ENCODE results near the gene DCHS1. TPM values are rescaled to one million over a fixed set of nuclear protein-coding genes. Genes with fewer than 3 reads are reported as not detected.

DCHS1 gene
- total and polyA plus RNA-seq, 2 of the 13 experiments (the other 11 are each of a cell fraction or from before 2014, with no cell fraction given) = under 0.01 to 0.03 TPM

DNA sequence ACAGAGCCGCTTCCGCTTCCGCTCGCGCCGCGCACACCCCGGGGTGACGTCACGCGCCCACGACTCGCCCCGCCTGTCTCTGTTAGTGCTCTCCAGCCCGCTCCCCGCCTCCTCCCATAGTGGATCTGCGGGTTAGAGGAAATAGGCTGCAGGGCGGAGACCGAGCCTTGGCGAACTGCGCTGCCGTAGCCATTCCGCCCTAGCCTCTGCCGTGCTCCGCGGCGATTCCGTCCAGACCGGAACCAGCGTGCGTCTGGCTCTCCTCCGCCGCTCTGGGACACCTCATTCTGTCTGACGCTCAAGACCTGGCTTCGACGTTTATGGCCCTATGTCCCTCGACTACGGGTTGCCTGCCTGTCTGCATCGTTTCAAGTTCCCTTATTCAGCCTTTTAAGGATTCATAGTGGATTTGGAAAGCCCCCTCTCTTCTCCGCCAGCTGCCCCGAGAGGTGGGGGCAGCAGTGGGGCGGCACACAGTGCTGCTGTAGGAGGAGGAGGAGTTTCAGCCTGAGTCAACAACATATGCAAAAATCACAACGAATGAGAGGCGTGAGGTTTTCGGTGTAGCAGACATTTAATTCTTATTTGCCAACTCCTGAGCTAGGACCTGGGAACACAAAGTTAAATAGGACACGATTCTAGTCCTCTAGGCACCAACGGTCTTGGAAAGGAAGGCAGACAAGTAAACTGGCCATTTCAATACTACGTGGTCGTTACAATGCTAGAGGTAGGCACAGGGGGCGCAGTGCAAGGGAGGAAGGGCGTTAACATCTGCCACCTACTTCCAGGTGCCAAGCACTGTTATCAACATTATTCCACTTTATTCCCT lies 43.2 kb downstream of the DCHS1 start, which contains the start of gene TAF10 (continued):
- TF ChIP-seq, protein P1, sequence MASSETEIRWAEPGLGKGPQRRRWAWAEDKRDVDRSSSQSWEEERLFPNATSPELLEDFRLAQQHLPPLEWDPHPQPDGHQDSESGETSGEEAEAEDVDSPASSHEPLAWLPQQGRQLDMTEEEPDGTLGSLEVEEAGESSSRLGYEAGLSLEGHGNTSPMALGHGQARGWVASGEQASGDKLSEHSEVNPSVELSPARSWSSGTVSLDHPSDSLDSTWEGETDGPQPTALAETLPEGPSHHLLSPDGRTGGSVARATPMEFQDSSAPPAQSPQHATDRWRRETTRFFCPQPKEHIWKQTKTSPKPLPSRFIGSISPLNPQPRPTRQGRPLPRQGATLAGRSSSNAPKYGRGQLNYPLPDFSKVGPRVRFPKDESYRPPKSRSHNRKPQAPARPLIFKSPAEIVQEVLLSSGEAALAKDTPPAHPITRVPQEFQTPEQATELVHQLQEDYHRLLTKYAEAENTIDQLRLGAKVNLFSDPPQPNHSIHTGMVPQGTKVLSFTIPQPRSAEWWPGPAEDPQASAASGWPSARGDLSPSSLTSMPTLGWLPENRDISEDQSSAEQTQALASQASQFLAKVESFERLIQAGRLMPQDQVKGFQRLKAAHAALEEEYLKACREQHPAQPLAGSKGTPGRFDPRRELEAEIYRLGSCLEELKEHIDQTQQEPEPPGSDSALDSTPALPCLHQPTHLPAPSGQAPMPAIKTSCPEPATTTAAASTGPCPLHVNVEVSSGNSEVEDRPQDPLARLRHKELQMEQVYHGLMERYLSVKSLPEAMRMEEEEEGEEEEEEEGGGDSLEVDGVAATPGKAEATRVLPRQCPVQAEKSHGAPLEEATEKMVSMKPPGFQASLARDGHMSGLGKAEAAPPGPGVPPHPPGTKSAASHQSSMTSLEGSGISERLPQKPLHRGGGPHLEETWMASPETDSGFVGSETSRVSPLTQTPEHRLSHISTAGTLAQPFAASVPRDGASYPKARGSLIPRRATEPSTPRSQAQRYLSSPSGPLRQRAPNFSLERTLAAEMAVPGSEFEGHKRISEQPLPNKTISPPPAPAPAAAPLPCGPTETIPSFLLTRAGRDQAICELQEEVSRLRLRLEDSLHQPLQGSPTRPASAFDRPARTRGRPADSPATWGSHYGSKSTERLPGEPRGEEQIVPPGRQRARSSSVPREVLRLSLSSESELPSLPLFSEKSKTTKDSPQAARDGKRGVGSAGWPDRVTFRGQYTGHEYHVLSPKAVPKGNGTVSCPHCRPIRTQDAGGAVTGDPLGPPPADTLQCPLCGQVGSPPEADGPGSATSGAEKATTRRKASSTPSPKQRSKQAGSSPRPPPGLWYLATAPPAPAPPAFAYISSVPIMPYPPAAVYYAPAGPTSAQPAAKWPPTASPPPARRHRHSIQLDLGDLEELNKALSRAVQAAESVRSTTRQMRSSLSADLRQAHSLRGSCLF (CRISPR knock-in tag; IDR thresholded peaks at IDR 0.05; ENCODE audit: borderline replicate concordance) = no peak
- no peak for TF ChIP-seq ZNF777 (CRISPR knock-in tag; IDR thresholded peaks at IDR 0.05)
- TF ChIP-seq GTF2F1 (IDR thresholded peaks at IDR 0.05; ENCODE audit: low read length) = no peak
- no peak for TF ChIP-seq EHMT2 (IDR thresholded peaks at IDR 0.05; ENCODE audit: borderline replicate concordance, low read depth, low read length)
- peak; percentile 34; the same call in 1 of the 2 replicates for TF ChIP-seq KAT7 (CRISPR knock-in tag; IDR thresholded peaks at IDR 0.05; ENCODE audit: borderline replicate concordance)
- no peak for TF ChIP-seq CCAR2 (optimal IDR thresholded peaks at IDR 0.05; ENCODE audit: low read depth, low read length)
- no peak for TF ChIP-seq ZSCAN30 (CRISPR knock-in tag; IDR thresholded peaks at IDR 0.05)
- TF ChIP-seq, protein P2, sequence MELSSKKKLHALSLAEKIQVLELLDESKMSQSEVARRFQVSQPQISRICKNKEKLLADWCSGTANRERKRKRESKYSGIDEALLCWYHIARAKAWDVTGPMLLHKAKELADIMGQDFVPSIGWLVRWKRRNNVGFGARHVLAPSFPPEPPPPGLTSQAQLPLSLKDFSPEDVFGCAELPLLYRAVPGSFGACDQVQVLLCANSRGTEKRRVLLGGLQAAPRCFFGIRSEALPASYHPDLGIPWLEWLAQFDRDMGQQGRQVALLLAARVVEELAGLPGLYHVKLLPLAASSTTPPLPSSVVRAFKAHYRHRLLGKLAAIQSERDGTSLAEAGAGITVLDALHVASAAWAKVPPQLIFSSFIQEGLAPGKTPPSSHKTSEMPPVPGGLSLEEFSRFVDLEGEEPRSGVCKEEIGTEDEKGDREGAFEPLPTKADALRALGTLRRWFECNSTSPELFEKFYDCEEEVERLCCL (CRISPR knock-in tag; IDR thresholded peaks at IDR 0.05; ENCODE audit: borderline replicate concordance) = 0 out of 2 replicates have a peak, but pooled peaks have one; percentile 67
- no peak for TF ChIP-seq BHLHE40 (IDR thresholded peaks at IDR 0.05; ENCODE audit: low read length)
- TF ChIP-seq SMAD3 (CRISPR knock-in tag; IDR thresholded peaks at IDR 0.05) = no peak
- TF ChIP-seq ZNF326 (CRISPR knock-in tag; IDR thresholded peaks at IDR 0.05; ENCODE audit: borderline replicate concordance) = no peak
- TF ChIP-seq ZNF292 (CRISPR knock-in tag; IDR thresholded peaks at IDR 0.05; ENCODE audit: borderline replicate concordance, low read depth) = peak; percentile 59; the same call in 1 of the 2 replicates
- TF ChIP-seq, protein P3, sequence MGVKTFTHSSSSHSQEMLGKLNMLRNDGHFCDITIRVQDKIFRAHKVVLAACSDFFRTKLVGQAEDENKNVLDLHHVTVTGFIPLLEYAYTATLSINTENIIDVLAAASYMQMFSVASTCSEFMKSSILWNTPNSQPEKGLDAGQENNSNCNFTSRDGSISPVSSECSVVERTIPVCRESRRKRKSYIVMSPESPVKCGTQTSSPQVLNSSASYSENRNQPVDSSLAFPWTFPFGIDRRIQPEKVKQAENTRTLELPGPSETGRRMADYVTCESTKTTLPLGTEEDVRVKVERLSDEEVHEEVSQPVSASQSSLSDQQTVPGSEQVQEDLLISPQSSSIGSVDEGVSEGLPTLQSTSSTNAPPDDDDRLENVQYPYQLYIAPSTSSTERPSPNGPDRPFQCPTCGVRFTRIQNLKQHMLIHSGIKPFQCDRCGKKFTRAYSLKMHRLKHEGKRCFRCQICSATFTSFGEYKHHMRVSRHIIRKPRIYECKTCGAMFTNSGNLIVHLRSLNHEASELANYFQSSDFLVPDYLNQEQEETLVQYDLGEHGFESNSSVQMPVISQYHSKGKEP (CRISPR knock-in tag; IDR thresholded peaks at IDR 0.05) = no peak
- TF ChIP-seq, protein P4, sequence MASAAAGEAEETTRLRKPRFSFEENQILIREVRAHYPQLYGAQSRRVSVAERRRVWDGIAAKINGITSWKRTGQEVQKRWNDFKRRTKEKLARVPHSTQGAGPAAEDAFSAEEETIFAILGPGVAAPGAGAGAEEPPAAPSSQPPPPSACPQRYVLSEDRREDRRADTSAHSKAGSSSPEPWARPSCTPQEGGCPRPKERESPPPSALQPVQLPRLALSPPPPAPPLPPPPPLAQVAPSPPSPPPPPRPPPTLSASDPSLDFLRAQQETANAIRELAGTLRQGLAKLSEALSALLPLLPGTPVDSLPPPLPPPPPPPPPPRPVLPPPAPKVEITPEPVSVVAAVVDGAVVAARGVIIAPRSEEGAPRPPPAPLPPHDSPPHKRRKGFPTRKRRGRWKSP (CRISPR knock-in tag; IDR thresholded peaks at IDR 0.05) = no peak; the same call in 1 of the 2 replicates
- TF ChIP-seq MXI1 (IDR thresholded peaks at IDR 0.05; ENCODE audit: borderline replicate concordance, low read depth, low read length) = peak; percentile 44; the same call in 2 of the 3 replicates
- TF ChIP-seq DMAP1 (CRISPR knock-in tag; IDR thresholded peaks at IDR 0.05) = peak; percentile 73; the same call in 1 of the 2 replicates
- TF ChIP-seq KAT8 (CRISPR knock-in tag; IDR thresholded peaks at IDR 0.05) = peak; percentile 77; the same call in 1 of the 2 replicates
- TF ChIP-seq ZNF33B (CRISPR knock-in tag; IDR thresholded peaks at IDR 0.05) = no peak
- TF ChIP-seq JDP2 (CRISPR knock-in tag; IDR thresholded peaks at IDR 0.05; ENCODE audit: borderline replicate concordance) = no peak
- TF ChIP-seq STAT5B (CRISPR knock-in tag; IDR thresholded peaks at IDR 0.05) = 0 out of 2 replicates have a peak, but pooled peaks have one; percentile 32
- TF ChIP-seq ZBTB7A (CRISPR knock-in tag; IDR thresholded peaks at IDR 0.05) = no peak; the same call in 1 of the 2 replicates
